WTC11 (cell line): Measurements from ENCODE around the gene G3BP2. TPM values are rescaled to one million over a fixed set of nuclear protein-coding genes. Genes with fewer than 3 reads are reported as not detected.

Experiments used
- ATAC-seq: fragments of 200-7000 bp; cut with Tn5 transposase; 2 replicates; pipeline ENCODE4 v1.10.0; 2021; ENCODE audit warnings: mild to moderate bottlenecking, moderate library complexity
- CTCF ChIA-PET: fragments of 300-600 bp; sonication (Branson Sonifier 250); formaldehyde crosslinking; loops from one replicate; lab custom pipeline; 2021; ENCODE audit warnings: antibody characterized with exemption; lab: Charles Lee
- POLR2A ChIA-PET: fragments of 350-600 bp; sonication (Branson Sonifier 250); formaldehyde crosslinking; loops from one replicate; lab custom pipeline; 2021; ENCODE audit warnings: antibody characterized with exemption; lab: Charles Lee
- DNase-seq: peaks from one replicate; pipeline ENCODE4 v3.0.0; 2021; ENCODE audit warnings: low spot score
- H3K27ac Mint-ChIP-seq: 2 replicates; pipeline ENCODE4 v1.8.0; 2021; ENCODE audit warnings: mixed read lengths
- H3K27me3 Mint-ChIP-seq: 2 replicates; pipeline ENCODE4 v1.8.0; 2021; ENCODE audit warnings: low read depth, mild to moderate bottlenecking, moderate library complexity, mixed read lengths
- H3K36me3 Mint-ChIP-seq: 2 replicates; pipeline ENCODE4 v1.8.0; 2021; ENCODE audit warnings: mixed read lengths
- H3K4me1 Mint-ChIP-seq: 2 replicates; pipeline ENCODE4 v1.8.0; 2022; ENCODE audit warnings: mixed read lengths
- H3K4me3 Mint-ChIP-seq: 2 replicates; pipeline ENCODE4 v1.8.0; 2021; ENCODE audit warnings: mild to moderate bottlenecking, moderate library complexity, mixed read lengths
- H3K9me3 Mint-ChIP-seq: 2 replicates; pipeline ENCODE4 v1.8.0; 2021; ENCODE audit warnings: mixed read lengths
- AR ChIP-seq: fragments of 250-450 bp; sonication (Bioruptor Pico); IDR thresholded peaks from 2 replicates; pipeline ENCODE4 v1.9.0; 2021; ENCODE audit warnings: mild to moderate bottlenecking
- CREB1 ChIP-seq: sonication (generic); formaldehyde crosslinking; IDR thresholded peaks from 2 replicates; pipeline ENCODE4 v1.8.0; 2023; ENCODE audit warnings: mild to moderate bottlenecking, missing genetic modification reagents
- CREM ChIP-seq: sonication (generic); formaldehyde crosslinking; IDR thresholded peaks from 2 replicates; pipeline ENCODE4 v1.8.1; 2022; ENCODE audit warnings: mild to moderate bottlenecking, missing genetic modification reagents, moderate library complexity
- EMX1 ChIP-seq: fragments of 250-450 bp; sonication (Bioruptor Pico); IDR thresholded peaks from 2 replicates; pipeline ENCODE4 v1.8.0; 2021; ENCODE audit warnings: mild to moderate bottlenecking
- FOXK1 ChIP-seq: sonication (generic); formaldehyde crosslinking; IDR thresholded peaks from 2 replicates; pipeline ENCODE4 v1.8.0; 2022; ENCODE audit warnings: mild to moderate bottlenecking, moderate library complexity, missing genetic modification reagents
- FOXP1 ChIP-seq: sonication (generic); formaldehyde crosslinking; IDR thresholded peaks from 2 replicates; pipeline ENCODE4 v1.8.0; 2022; ENCODE audit warnings: missing genetic modification reagents, mild to moderate bottlenecking, moderate library complexity, borderline replicate concordance
- NFATC4 ChIP-seq: fragments of 250-450 bp; sonication (Bioruptor Pico); IDR thresholded peaks from 2 replicates; pipeline ENCODE4 v1.9.0; 2021; ENCODE audit warnings: mild to moderate bottlenecking
- PRRX2 ChIP-seq: fragments of 250-450 bp; sonication (Bioruptor Pico); IDR thresholded peaks from 2 replicates; pipeline ENCODE4 v1.8.0; 2021; ENCODE audit warnings: mild to moderate bottlenecking
- RELA ChIP-seq: sonication (generic); formaldehyde crosslinking; IDR thresholded peaks from 2 replicates; pipeline ENCODE4 v1.8.1; 2022; ENCODE audit warnings: missing genetic modification reagents, mild to moderate bottlenecking, borderline replicate concordance
- RORB ChIP-seq: fragments of 250-450 bp; sonication (Bioruptor Pico); IDR thresholded peaks from 2 replicates; pipeline ENCODE4 v1.9.0; 2021; ENCODE audit warnings: mild to moderate bottlenecking
- SP1 ChIP-seq: sonication (generic); formaldehyde crosslinking; conservative IDR thresholded peaks from 2 replicates; pipeline ENCODE4 v1.8.1; 2022; ENCODE audit warnings: missing genetic modification reagents
- USF2 ChIP-seq: sonication (generic); formaldehyde crosslinking; IDR thresholded peaks from 2 replicates; pipeline ENCODE4 v1.8.1; 2023; ENCODE audit warnings: mild to moderate bottlenecking, missing genetic modification reagents, moderate library complexity
- ZBTB21 ChIP-seq: sonication (generic); formaldehyde crosslinking; IDR thresholded peaks from 2 replicates; pipeline ENCODE4 v1.8.1; 2023; ENCODE audit warnings: mild to moderate bottlenecking, missing genetic modification reagents, borderline replicate concordance
- ZNF232 ChIP-seq: sonication (generic); formaldehyde crosslinking; IDR thresholded peaks from 2 replicates; pipeline ENCODE4 v1.8.0; 2022; ENCODE audit warnings: mild to moderate bottlenecking, missing genetic modification reagents
- ZNF281 ChIP-seq: sonication (generic); formaldehyde crosslinking; IDR thresholded peaks from 2 replicates; pipeline ENCODE4 v1.8.0; 2023; ENCODE audit warnings: mild to moderate bottlenecking, missing genetic modification reagents
- ZNF317 ChIP-seq: sonication (generic); formaldehyde crosslinking; IDR thresholded peaks from 2 replicates; pipeline ENCODE4 v1.8.1; 2023; ENCODE audit warnings: low read depth, mild to moderate bottlenecking, moderate library complexity, missing genetic modification reagents, borderline replicate concordance
- ZNF416 ChIP-seq: fragments of 250-450 bp; sonication (Bioruptor Pico); IDR thresholded peaks from 2 replicates; pipeline ENCODE4 v1.9.0; 2021; ENCODE audit warnings: mild to moderate bottlenecking, inconsistent platforms
- ZNF425 ChIP-seq: fragments of 250-450 bp; sonication (Bioruptor Pico); conservative IDR thresholded peaks from 2 replicates; pipeline ENCODE4 v1.9.0; 2021; ENCODE audit warnings: mild to moderate bottlenecking
- total RNA-seq: library from RNA; stranded (reverse); gene quantifications from 3 replicates; pipeline ENCODE4 v1.2.3, GENCODE V29; 2021

G3BP2 gene
- total RNA-seq, 1 experiment from 2014 or later = 284 TPM

GRCh38 chr4:75673027-75673958 is at the start of gene G3BP2 (continued):
- TF ChIP-seq ZNF281 (CRISPR knock-in tag) (peak; percentile 63; the same call in 1 of the 2 replicates), RELA (CRISPR knock-in tag) (no peak; the same call in 1 of the 2 replicates), RORB (CRISPR knock-in tag) (no peak), ZNF232 (CRISPR knock-in tag) (0 out of 2 replicates have a peak, but pooled peaks have one; percentile 44), FOXP1 (CRISPR knock-in tag) (peak; percentile 91), EMX1 (CRISPR knock-in tag) (no peak), FOXK1 (CRISPR knock-in tag) (peak; percentile 79), PRRX2 (CRISPR knock-in tag) (0 out of 2 replicates have a peak, but pooled peaks have one; percentile 51), NFATC4 (CRISPR knock-in tag) (no peak)

- H3K4me3 Mint-ChIP-seq = peak overlapping the region; percentile 39
These were observed 49.2 kb upstream of the G3BP2 start for GRCh38 chr4:75722417-75722816.

More at GRCh38 chr4:75722417-75722816, 49.2 kb upstream of the G3BP2 start:
- ChIA-PET CTCF (interaction anchor here (3.0 to 3.3 kb wide), 2 partner anchors 13 to 17 kb away, joined by 24 to 29 read pairs; no protein-coding TSS in a partner anchor), POLR2A (interaction anchor here (0.5 to 0.7 kb wide), 2 partner anchors 15 to 17 kb away, joined by 3 read pairs; no protein-coding TSS in a partner anchor)
- Mint-ChIP-seq H3K27ac (no peak overlapping the region), H3K27me3 (no peaks in the 10 kb centered on the region), H3K4me1 (peaks cover 40% of the 10 kb centered on the region), H3K36me3 (peaks cover 17% of the 10 kb centered on the region), H3K9me3 (no peaks in the 10 kb centered on the region)
- ATAC-seq (no peak), DNase-seq (no peak)
- TF ChIP-seq CREM (CRISPR knock-in tag) (no peak), CREB1 (CRISPR knock-in tag) (no peak), ZNF416 (CRISPR knock-in tag) (no peak), USF2 (CRISPR knock-in tag) (no peak), ZBTB21 (CRISPR knock-in tag) (no peak), AR (CRISPR knock-in tag) (no peak), ZNF317 (no peak), ZNF425 (CRISPR knock-in tag) (no peak), SP1 (CRISPR knock-in tag) (no peak)
